Caco-2 (cell line): ENCODE results near the gene ROBO1. TPM values are rescaled to one million over a fixed set of nuclear protein-coding genes. Genes with fewer than 3 reads are reported as not detected.

Source experiments
- BruUV-seq: library from RNA; stranded (reverse); fragments of 400-500 nt; replicated peaks from 2 replicates; lab custom pipeline; 2021; lab: Mats Ljungman, UMichigan
- CTCF ChIA-PET: fragments of 300-600 bp; sonication (Branson Sonifier 250); formaldehyde crosslinking; loops from one replicate; lab custom pipeline; 2022; ENCODE audit warnings: antibody characterized with exemption; lab: Charles Lee
- POLR2A ChIA-PET: fragments of 300-600 bp; sonication (Branson Sonifier 250); formaldehyde crosslinking; loops from one replicate; lab custom pipeline; 2022; ENCODE audit warnings: antibody characterized with exemption; lab: Charles Lee
- DNase-seq, 2 experiments: peaks; one replicate each; pipeline versions ENCODE4 v3.0.0 to v3.0.0-alpha.2; 2020 to 2022
- H3K27me3 ChIP-seq: replicated peaks from 2 replicates; pipeline ENCODE4 v1.6.0; 2011; ENCODE audit warnings: low read length; ENCODE audit not compliant: control insufficient read depth, insufficient read depth
- H3K36me3 ChIP-seq: 2 replicates; pipeline ENCODE4 v1.5.1; 2011; ENCODE audit warnings: low read length; ENCODE audit not compliant: control insufficient read depth, insufficient read depth
- H3K4me1 ChIP-seq: fragments of 250-450 bp; sonication (Bioruptor Pico); 2 replicates; pipeline ENCODE4 v1.5.1; 2020; ENCODE audit warnings: mild to moderate bottlenecking
- H3K4me3 ChIP-seq: 2 replicates; pipeline ENCODE4 v1.5.1; 2011; ENCODE audit warnings: low read depth, mild to moderate bottlenecking, control low read depth, low read length
- H3K9me3 ChIP-seq: fragments of 250-450 bp; sonication (Bioruptor Pico); 2 replicates; pipeline ENCODE4 v1.5.1; 2020; ENCODE audit warnings: mild to moderate bottlenecking, moderate library complexity
- H3K27ac Mint-ChIP-seq: one replicate; pipeline ENCODE4 v1.8.0; 2022; ENCODE audit warnings: mixed read lengths; ENCODE audit not compliant: unreplicated experiment
- H3K27me3 Mint-ChIP-seq: one replicate; pipeline ENCODE4 v1.8.0; 2022; ENCODE audit warnings: mixed read lengths; ENCODE audit not compliant: insufficient read depth, unreplicated experiment
- H3K36me3 Mint-ChIP-seq: one replicate; pipeline ENCODE4 v1.8.0; 2022; ENCODE audit warnings: mild to moderate bottlenecking, mixed read lengths; ENCODE audit not compliant: insufficient read depth, unreplicated experiment
- H3K4me1 Mint-ChIP-seq: one replicate; pipeline ENCODE4 v1.8.0; 2022; ENCODE audit warnings: low read depth, mixed read lengths; ENCODE audit not compliant: unreplicated experiment
- H3K4me3 Mint-ChIP-seq: one replicate; pipeline ENCODE4 v1.8.0; 2022; ENCODE audit warnings: mild to moderate bottlenecking, moderate library complexity, mixed read lengths; ENCODE audit not compliant: unreplicated experiment
- H3K9me3 Mint-ChIP-seq: one replicate; pipeline ENCODE4 v1.8.0; 2022; ENCODE audit warnings: mixed read lengths; ENCODE audit not compliant: unreplicated experiment
- CTCF ChIP-seq, 2 experiments: fragments of 200-600 bp in 1 of 2; IDR thresholded peaks; 1 replicate in 1 of 2; 2 replicates in 1 of 2; pipeline versions ENCODE4 v1.5.1 to v1.8.0; 2011 to 2022; ENCODE audit warnings: antibody characterized with exemption in 1 of 2, control low read depth in 1 of 2, inconsistent platforms in 1 of 2, low read depth in 1 of 2, low read length in 1 of 2, mild to moderate bottlenecking in 1 of 2, moderate library complexity in 1 of 2; ENCODE audit not compliant: insufficient read depth in 1 of 2, severe bottlenecking in 1 of 2, unreplicated experiment in 1 of 2
- intact Hi-C: fragments of 100-400 bp; cut with micrococcal nuclease; formaldehyde crosslinking; loops from one replicate; pipeline ENCODE4 v1.10.0; 2022; ENCODE audit not compliant: unreplicated experiment
- total RNA-seq: library from RNA; stranded (reverse); gene quantifications from 2 replicates; pipeline ENCODE4 v1.2.3, GENCODE V29; 2022

Gene ROBO1
- total RNA-seq, 1 experiment from 2014 or later, result 1.8 TPM

DNA sequence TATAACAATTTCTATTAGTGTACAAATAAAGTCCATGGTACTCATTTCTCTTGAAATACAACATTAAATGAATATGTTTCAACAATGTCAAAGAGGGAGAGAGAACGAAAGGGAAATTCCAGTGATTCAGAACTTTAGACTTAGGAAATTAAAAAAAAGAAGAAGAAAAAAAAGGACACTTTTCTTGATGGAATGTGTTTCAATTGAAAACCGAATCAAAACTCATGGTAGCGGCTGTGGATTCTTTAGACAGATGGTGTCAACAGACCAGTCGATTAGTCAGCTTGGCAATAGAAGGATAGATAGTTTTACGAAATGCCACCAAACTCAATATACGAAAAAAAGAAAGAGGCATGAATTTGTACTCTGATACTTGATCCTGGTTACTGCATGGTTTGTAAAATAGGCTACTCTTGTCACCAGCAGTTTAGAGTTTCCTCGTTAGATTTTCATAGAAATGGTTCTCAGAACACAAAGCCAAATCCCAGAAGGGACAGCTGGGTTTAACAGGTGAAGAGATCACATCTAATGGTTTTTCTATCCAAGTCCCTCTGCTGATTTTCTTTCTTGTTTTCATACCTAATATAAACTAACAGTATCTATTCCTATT is 793.5 kb downstream of the ROBO1 start:
- TF ChIP-seq CTCF (IDR thresholded peaks at IDR 0.05; ENCODE audit: insufficient read depth in 1 of 2, low read depth in 1 of 2, low read length in 1 of 2, severe bottlenecking in 1 of 2, unreplicated experiment in 1 of 2), result no peak
- H3K4me1 Mint-ChIP-seq, result no peaks in the 10 kb centered on the region
- no peaks in the 10 kb centered on the region for H3K27me3 Mint-ChIP-seq
- Histone ChIP-seq H3K27me3 (no peaks in the 10 kb centered on the region), H3K4me1 (no peaks in the 10 kb centered on the region), H3K36me3 (no peaks in the 10 kb centered on the region), H3K9me3 (no peaks in the 10 kb centered on the region), H3K4me3 (no peak overlapping the region)
- ChIA-PET POLR2A (no interaction called here), CTCF (no interaction called here)
- no peak for DNase-seq
- no peaks in the 10 kb centered on the region for H3K9me3 Mint-ChIP-seq
- intact Hi-C loops, result no loop called here
- no peak overlapping the region for H3K4me3 Mint-ChIP-seq
- H3K36me3 Mint-ChIP-seq, result no peaks in the 10 kb centered on the region
- BruUV-seq, result no TSS peak
- H3K27ac Mint-ChIP-seq, result no peak overlapping the region

DNA sequence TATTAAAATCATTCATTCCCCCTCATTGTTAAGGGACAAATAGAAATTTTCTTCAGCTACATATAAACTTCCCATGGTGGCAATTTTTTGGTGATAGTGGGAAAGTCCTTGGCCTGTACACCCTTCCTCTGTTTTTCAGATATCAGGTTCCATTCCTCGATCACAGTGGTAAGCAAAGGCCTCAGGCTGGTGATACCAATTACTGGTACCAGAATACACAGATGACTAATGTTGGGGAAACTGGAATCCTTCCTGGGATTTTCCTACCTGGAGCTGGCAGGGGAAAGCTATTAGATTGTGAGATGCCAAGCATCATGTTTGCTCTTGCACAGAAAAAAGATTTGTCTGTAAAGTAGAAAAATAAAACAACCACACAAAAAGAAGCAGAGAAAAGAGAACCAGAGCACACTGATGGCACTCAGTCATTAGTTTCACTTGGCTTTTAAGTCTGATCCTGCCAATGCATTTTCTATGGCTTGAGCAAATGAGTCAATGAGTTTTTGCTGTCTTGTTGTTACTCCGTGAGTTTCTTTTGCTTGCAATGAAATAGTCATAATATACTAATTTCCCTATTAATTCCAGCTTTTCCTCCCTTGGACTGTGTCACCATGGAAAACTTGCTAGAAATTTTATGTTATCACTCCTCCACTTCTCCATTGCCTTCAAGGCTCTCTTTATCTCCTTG is 795.0 kb downstream of the ROBO1 start:
- TF ChIP-seq CTCF (IDR thresholded peaks at IDR 0.05; ENCODE audit: insufficient read depth in 1 of 2, low read depth in 1 of 2, low read length in 1 of 2, severe bottlenecking in 1 of 2, unreplicated experiment in 1 of 2), result no peak
- no TSS peak for BruUV-seq
- H3K27ac Mint-ChIP-seq, result no peak overlapping the region
- no peaks in the 10 kb centered on the region for H3K9me3 Mint-ChIP-seq
- no peaks in the 10 kb centered on the region for H3K36me3 ChIP-seq
- DNase-seq, result no peak
- ChIA-PET POLR2A (no interaction called here), CTCF (no interaction called here)
- H3K4me1 Mint-ChIP-seq, result no peaks in the 10 kb centered on the region
- H3K9me3 ChIP-seq, result no peaks in the 10 kb centered on the region
- H3K27me3 ChIP-seq, result no peaks in the 10 kb centered on the region
- intact Hi-C loops, result no loop called here
- no peak overlapping the region for H3K4me3 ChIP-seq
- H3K36me3 Mint-ChIP-seq, result no peaks in the 10 kb centered on the region
- H3K4me1 ChIP-seq, result no peaks in the 10 kb centered on the region
- H3K4me3 Mint-ChIP-seq, result no peak overlapping the region
- H3K27me3 Mint-ChIP-seq, result no peaks in the 10 kb centered on the region

GRCh38 chr3:78970656-78971055 is 797.1 kb downstream of the ROBO1 start:
- H3K4me1 Mint-ChIP-seq, result no peaks in the 10 kb centered on the region
- no TSS peak for BruUV-seq
- POLR2A ChIA-PET, result no interaction called here
- H3K9me3 Mint-ChIP-seq, result no peaks in the 10 kb centered on the region
- no peak overlapping the region for H3K4me3 ChIP-seq
- CTCF ChIA-PET, result no interaction called here
- intact Hi-C loops, result no loop called here
- H3K27me3 Mint-ChIP-seq, result no peaks in the 10 kb centered on the region
- no peak for TF ChIP-seq CTCF (IDR thresholded peaks at IDR 0.05; ENCODE audit: insufficient read depth in 1 of 2, low read depth in 1 of 2, low read length in 1 of 2, severe bottlenecking in 1 of 2, unreplicated experiment in 1 of 2)
- H3K4me3 Mint-ChIP-seq, result no peak overlapping the region
- H3K4me1 ChIP-seq, result no peaks in the 10 kb centered on the region
- H3K27ac Mint-ChIP-seq, result no peak overlapping the region
- DNase-seq, result no peak
- H3K27me3 ChIP-seq, result no peaks in the 10 kb centered on the region
- H3K36me3 ChIP-seq, result no peaks in the 10 kb centered on the region
- H3K9me3 ChIP-seq, result no peaks in the 10 kb centered on the region
- no peaks in the 10 kb centered on the region for H3K36me3 Mint-ChIP-seq
